ENCODE data around the gene PARK7.

The PARK7 gene

DNA sequence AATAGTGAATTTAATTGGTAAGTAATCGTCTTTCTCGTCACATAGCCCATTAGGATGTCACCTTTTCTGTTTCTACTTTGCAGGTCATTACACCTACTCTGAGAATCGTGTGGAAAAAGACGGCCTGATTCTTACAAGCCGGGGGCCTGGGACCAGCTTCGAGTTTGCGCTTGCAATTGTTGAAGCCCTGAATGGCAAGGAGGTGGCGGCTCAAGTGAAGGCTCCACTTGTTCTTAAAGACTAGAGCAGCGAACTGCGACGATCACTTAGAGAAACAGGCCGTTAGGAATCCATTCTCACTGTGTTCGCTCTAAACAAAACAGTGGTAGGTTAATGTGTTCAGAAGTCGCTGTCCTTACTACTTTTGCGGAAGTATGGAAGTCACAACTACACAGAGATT, 23.3 kb downstream of the PARK7 start:
- TF ChIP-seq, protein P1, sequence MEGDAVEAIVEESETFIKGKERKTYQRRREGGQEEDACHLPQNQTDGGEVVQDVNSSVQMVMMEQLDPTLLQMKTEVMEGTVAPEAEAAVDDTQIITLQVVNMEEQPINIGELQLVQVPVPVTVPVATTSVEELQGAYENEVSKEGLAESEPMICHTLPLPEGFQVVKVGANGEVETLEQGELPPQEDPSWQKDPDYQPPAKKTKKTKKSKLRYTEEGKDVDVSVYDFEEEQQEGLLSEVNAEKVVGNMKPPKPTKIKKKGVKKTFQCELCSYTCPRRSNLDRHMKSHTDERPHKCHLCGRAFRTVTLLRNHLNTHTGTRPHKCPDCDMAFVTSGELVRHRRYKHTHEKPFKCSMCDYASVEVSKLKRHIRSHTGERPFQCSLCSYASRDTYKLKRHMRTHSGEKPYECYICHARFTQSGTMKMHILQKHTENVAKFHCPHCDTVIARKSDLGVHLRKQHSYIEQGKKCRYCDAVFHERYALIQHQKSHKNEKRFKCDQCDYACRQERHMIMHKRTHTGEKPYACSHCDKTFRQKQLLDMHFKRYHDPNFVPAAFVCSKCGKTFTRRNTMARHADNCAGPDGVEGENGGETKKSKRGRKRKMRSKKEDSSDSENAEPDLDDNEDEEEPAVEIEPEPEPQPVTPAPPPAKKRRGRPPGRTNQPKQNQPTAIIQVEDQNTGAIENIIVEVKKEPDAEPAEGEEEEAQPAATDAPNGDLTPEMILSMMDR (conservative IDR thresholded peaks at IDR 0.05; ENCODE audit: low read depth, low read length), result no peak

DNA sequence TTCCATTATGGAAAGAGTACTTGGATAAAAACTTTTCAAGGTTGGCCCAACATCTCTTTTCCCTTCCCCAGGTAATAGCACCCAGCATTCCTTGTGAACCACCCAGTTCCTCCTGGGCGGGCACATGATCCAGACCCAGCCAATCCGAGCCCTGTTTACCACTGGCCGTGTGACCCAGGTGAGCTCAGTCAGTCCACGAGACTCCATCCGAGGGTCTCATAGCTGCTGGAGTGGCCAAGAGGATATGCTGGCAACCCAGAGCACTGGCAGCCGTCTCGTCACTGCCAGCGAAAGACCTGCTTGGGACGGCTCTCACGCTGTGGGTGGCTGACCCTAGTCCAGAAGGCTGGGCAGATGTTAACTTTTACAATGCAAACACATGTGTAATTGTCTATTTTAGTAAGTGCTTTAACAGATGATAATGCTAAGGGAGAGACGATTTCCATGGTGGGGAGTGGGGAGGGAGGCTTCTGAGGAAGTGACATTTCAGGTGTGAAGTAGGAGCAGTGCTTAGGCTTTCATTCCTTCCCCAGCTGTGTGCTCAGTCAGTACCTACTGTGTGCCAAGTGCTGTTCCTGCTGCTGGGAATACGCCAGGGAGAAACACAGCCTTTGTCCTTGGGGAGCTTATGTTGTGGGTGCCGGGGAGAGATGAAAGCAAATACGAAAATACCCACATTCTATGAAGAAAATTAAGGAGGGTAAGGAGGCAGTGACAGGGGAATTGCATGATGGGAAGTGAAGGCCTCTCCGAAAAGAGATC, 24.5 kb downstream of the PARK7 start:
- H3K4me3 ChIP-seq (ENCODE audit: low read depth, low read length), result no peak overlapping the region
- no peak for DNase-seq (ENCODE audit: low read depth)
- TF ChIP-seq, protein P1 (conservative IDR thresholded peaks at IDR 0.05; ENCODE audit: low read depth, low read length), result no peak

More for the DNA sequence above, 23.3 kb downstream of the PARK7 start:
- no peak overlapping the region for H3K4me3 ChIP-seq (ENCODE audit: low read depth, low read length)
- DNase-seq (ENCODE audit: low read depth), result no peak

DNA sequence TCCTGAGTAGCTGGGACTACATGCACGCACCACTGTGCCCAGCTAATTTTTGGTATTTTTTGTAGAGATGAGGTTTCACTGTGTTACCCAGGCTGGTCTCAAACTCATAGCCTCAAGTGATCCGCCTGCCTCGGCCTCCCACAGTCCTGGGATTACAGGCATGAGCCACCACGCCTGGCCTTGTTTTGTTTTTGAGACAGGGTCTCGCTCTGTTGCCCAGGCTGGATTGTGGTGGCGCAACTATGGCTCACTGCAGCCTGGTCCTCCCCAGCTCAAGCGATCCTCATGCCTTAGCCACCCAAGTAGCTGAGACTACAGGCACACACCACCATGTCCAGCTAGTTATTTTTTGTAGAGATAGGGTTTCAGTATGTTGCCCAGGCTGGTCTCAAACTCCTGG, 26.0 kb downstream of the PARK7 start:
- TF ChIP-seq, protein P1 (conservative IDR thresholded peaks at IDR 0.05; ENCODE audit: low read depth, low read length), result no peak
- no peak for DNase-seq (ENCODE audit: low read depth)

DNA sequence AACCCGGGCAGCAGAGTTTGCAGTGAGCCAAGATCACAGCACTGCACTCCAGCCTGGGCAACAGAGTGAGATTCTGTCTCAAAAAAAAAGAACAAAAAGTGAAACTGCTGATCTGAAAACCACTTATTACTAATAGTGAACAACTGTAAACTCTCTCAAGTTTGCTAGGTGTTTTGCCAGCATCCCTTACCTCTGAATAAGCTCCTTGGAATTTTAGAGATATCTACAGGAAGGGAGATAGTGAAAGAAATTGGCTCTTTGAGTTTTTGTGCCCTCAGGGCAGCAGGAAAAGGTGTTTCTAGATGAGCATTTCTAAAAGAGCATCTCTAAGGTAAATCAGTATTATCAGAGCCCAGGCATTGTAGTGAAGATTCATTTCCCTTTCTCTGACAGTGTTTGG, 27.1 kb downstream of the PARK7 start:
- no peak for DNase-seq (ENCODE audit: low read depth)
- TF ChIP-seq, protein P1 (conservative IDR thresholded peaks at IDR 0.05; ENCODE audit: low read depth, low read length), result no peak
- no peak overlapping the region for H3K4me3 ChIP-seq (ENCODE audit: low read depth, low read length)

More for the DNA sequence above, 26.0 kb downstream of the PARK7 start:
- H3K4me3 ChIP-seq (ENCODE audit: low read depth, low read length), result no peak overlapping the region

DNA sequence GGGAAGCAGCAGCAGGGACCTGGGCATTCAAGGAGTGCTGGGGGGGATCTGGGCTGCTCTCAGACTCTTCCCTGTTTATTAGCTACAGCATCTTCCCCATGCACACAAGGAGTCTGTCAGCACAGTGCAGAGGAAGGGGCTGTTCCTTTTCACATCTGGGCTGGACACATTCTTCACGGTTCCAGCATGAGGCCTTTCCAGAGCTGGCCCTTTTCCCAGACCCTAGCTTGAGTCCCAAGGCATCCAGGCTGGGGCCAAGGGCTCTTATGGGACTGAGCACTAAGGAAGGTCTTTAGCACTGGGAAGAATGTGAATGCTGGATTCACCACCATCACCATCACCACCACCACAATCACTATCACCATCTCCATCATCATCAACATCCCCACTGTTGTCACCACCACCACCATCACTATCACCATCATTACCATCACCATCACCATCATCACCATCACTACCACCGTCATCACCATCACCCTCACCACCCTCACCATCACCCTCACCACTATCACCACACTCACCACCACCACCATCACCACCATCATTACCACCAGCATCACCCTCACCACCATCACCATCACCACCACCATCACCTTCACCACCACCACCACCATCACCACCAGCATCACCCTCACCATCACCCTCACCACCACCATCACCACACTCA, 28.4 kb downstream of the PARK7 start:
- TF ChIP-seq, protein P1 (conservative IDR thresholded peaks at IDR 0.05; ENCODE audit: low read depth, low read length), result no peak
- H3K4me3 ChIP-seq (ENCODE audit: low read depth, low read length), result no peak overlapping the region
- DNase-seq (ENCODE audit: low read depth), result no peak

DNA sequence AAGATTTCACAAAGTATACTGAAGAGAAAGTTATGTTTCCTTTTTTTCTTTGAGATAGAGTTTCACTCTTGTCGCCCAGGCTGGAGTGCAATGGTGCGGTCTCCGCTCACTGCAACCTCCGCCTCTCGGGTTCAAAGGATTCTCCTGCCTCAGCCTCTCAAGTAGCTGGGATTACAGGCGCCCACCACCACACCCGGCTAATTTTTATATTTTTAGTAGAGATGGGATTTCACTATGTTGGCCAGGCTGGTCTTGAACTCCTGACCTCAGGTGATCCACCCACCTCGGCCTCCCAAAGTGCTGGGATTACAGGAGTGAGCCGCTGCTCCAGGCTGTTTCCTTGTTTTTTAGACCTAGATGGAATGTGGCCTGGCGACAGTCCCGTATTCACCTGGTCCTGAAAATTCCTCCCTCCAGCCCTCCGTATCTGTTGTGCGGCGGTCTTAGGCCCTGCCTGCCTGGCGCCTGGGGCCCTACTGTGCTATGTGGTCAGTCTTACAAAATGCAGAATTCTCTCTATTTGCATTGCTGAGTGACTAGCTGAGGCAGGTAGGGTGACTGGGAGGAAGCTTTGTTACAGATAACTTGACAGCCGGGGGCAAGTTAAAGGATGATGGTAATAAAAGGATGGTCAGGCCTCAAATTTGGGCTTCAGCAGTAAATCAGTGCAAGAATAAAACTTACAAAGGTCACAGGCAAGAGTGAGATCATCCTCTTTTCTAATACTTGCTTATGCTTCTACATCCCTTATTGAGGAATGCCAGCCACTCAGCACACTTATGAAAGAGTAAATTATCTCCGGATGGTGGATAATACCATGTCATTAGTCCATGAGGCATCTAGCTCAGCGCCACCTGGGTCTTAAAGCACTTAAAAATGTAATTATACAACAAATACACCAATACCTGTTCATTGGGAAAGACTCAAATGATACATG, 30.3 kb downstream of the PARK7 start:
- TF ChIP-seq, protein P1 (conservative IDR thresholded peaks at IDR 0.05; ENCODE audit: low read depth, low read length), result no peak
- DNase-seq (ENCODE audit: low read depth), result no peak
- H3K4me3 ChIP-seq (ENCODE audit: low read depth, low read length), result no peak overlapping the region

Measured in choroid plexus epithelial cell (primary cell).